NCI-H1105 treated with DMSO at 0.1 percent for 48 hours (cell line): ENCODE results near the gene CHP1.
A peak's percentile ranks its signal among the peaks of the same experiment; 100 is the strongest.
"Not testable (repeated sequence)": the region's sequence is repeated elsewhere in the genome, so short reads cannot be mapped to it uniquely, and the experiment has no call there.

ENCODE experiments used
- DNase-seq: peaks from one replicate; lab custom pipeline; 2025; lab: John Stamatoyannopoulos, UW

CHP1 gene

DNA sequence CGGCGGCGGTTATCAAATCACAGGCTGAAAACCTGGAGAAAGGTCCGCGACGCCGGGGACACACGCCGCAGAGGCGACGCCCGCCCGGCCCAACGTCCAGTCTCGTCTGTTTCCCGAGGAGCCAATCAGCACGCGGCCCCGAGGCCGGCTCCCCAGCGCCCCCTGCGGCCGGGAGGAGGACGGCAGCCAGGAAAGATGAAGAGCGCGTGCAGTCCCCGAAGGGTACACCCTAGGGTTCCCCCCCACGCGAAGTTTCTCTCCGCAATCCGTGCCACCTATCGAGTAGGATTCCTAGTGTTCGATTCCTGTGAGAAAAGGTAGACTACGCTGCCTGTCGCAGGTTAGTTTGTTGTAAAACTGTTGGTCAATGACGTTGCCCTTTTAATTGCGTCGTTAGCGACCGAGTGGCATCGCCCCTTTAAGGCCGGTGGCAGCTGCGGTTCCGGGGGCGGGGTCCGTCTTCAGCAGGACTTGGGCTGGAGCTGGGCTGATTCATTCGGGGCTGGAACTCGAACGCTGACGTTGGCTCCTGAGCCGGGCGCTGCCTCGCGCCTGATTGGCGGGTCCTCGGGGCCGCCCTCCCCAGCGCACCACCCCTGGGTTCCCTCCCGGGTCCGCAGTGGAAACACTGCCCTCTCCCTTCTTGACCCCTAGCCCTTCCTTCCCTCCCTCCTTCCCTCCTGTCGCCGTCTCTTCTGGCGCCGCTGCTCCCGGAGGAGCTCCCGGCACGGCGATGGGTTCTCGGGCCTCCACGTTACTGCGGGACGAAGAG lies at the start of gene CHP1, which contains the start of gene EXD1:
CHP1 (plus strand) TSS at position 619 of the 772 bp plus-strand sequence; CDS start at position 734, 115 bp downstream.
EXD1 (minus strand) TSS at position 108 of the 772 bp plus-strand sequence. CDS start 4,182 bp downstream, outside the sequence.
- peak; percentile 75 for DNase-seq

DNA sequence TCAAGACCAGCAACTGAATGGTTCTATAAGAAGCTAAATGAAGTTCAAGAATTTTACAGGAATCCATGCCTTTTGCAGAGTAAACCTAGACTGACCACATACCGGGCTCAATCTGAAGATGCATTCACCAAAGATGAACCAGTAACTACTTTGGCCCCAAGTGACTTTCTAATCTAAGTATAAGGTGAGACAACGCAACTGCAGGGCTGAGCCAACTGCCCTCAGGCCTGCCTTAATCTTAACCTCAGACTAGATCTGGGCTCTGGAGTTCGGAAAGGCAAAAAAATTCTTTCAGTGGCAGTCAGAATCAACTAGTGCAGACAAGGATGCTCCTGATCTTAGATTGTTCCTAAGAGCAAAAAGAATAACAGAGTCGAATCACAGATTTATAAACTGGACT lies 48.8 kb upstream of the CHP1 start:
- no peak for DNase-seq

DNA sequence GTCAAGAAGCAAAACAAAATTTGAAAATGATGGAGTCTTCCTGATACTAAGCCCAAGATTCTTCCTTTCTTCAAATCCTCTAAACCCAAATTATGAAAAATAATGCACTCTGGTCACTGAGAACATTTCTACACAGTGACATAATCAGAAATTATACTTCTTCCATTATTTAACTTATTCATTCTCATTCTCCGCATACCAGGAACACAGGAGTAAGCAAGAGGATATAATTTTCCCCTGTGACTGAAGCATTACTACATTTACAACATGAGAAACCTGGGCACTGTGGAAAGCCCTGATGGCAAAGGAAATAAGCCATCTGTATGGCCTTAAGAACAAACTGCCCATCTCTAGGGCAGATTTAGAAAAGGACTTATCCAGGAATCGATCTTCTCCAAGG lies 47.5 kb upstream of the CHP1 start:
- no peak for DNase-seq

- DNase-seq: no peak
Measured at GRCh38 chr15:41194444-41194843, 36.6 kb upstream of the CHP1 start.

DNA sequence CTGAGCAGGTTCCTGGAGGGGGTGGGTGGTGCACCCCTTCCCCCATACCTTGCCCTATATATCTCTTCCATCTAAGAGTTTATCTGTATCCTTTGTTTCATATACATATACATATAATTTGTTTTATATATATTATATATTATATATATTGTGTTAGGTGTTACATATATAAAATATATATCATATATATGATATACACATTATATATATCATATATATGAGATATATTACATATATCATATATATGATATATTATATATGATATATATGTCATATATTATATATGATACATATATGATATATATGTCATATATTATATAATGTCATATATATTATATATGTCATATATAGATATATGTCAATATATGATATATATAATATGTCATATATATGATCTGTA lies 31.6 kb upstream of the CHP1 start:
- no peak for DNase-seq

- DNase-seq: no peak
Measured at GRCh38 chr15:41203395-41203794, 27.7 kb upstream of the CHP1 start.

DNA sequence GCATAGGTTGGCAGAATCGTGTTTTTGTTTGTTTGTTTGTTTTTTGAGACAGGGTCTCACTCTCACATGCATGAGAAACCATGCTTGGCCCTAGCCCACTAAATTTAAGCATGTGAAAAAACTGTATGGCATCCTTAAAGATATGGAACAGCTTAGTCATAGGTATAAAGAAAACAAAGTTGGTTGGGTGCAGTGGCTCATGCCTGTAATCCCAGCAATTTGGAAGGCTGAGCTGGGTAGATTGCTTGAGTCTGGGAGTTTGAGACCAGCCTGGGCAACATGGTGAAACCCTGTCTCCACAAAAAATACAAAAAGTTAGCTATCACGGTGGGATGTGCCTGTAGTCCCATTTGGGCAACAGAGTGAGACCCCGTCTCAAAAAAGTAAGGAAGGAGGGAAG lies 25.8 kb upstream of the CHP1 start:
- DNase-seq: no peak

DNA sequence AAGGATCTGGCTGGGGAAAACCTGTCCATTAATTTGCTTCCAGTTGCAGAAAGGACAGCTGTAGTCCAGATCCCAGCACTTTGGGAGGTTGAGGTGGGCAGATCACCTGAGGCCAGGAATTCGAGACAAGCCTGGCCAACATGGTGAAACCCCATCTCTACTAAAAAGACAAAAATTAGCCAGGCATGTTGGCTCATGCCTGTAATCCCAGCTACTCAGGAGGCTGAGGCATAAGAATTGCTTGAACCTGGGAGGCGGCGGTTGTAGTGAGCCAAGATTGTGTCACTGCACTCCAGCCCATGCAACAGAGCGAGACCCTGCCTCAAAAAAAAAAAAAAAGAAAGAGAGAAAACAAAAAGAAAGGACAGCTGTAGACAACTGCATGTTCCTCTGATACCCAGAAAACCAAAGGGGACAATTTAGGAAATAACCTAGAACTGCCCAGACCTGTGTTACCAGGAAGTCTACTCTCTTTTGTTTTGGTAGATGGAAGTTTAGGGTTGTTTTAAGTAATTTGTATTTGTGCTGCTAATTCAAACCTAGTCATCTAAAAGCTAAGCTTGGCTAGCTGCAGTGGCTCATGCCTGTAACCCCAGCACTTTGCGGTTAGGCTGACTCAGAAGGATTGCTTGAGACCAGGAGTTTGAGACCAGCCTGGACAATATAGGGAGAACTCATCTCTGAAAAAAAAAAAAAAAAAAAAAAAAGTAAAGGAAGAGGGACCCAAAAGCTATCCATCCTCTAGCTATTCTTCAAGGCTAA lies 23.2 kb upstream of the CHP1 start:
- DNase-seq: no peak

- DNase-seq: no peak
Measured at GRCh38 chr15:41215708-41216107, 15.4 kb upstream of the CHP1 start.

DNA sequence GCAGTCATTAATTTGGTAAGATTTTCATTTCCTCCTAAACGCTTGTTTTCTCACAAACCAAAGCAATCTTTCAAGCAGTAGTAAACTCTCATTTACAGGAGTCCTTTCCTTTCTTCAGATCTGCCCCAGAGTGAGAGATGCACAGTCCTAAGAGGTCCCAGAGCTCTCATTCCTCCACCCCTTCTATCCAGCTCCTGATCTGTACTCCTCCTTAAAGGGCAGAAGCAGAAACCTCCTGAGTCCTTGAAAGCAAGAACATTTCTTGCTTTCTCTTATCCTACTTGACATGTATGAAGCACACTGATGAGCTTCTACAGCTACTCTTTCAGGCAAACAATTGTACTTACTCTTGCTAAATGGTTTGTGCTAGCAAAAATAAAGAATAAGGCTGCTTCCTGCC lies 12.2 kb upstream of the CHP1 start:
- no peak for DNase-seq

GRCh38 chr15:41219381-41219780 lies 11.7 kb upstream of the CHP1 start:
- DNase-seq: no peak

- no peak for DNase-seq
Measured at GRCh38 chr15:41230345-41230649, 771 bp upstream of the CHP1 start.

GRCh38 chr15:41231422-41232226 lies 556 bp downstream of the CHP1 start:
- DNase-seq: no peak

DNA sequence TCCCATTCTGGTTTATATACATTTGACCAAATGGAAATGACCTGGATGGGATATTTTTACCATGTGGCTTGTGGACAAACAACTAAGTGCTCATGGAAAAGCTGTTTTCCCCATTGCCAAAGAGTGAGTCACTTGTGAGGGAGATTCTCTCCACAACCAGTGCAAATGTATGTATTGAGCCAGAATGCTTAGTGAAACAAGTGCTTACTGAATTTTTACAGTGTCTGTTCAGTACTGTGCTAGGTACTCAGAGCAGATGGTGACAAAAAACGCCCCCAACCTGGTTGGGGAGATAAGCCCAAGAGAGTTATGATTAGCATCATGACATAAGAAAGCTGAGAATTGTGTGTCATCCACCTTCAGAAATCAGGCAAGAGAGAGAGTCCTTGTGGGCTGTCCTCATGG lies 2.3 kb downstream of the CHP1 start:
- DNase-seq: no peak

- DNase-seq: not testable (repeated sequence)
Measured at GRCh38 chr15:41235228-41235627, 4.2 kb downstream of the CHP1 start.

GRCh38 chr15:41235929-41236328 lies 4.9 kb downstream of the CHP1 start:
- DNase-seq: no peak

GRCh38 chr15:41238100-41238499 lies 7.0 kb downstream of the CHP1 start:
- DNase-seq: no peak

- peak; percentile 80 for DNase-seq
Measured at GRCh38 chr15:41241221-41241964, 10.3 kb downstream of the CHP1 start.

- DNase-seq: not testable (repeated sequence)
Measured at GRCh38 chr15:41250745-41251144, 19.7 kb downstream of the CHP1 start.

DNA sequence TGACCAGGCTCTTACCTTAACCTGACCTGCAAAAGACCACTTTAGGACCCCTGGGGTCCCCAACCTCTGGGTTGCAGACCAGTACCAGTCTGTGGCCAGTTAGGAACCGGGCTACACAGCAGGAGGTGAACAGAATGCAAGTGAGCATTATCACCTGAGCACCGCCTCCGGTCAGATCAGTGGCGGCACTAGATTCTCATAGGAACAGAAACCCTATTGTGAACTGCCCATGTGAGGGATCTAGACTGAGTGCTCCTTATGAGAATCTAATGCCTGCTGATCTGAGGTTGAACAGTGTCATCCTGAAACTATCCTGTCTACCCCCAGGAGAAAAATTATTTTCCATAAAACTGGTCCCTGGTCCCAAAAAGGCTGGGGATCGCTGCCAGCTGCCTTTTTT lies 20.3 kb downstream of the CHP1 start:
- no peak for DNase-seq

GRCh38 chr15:41254560-41254959 lies 23.5 kb downstream of the CHP1 start:
- DNase-seq: no peak

GRCh38 chr15:41256103-41256502 lies 25.0 kb downstream of the CHP1 start:
- DNase-seq: no peak
